Effector memory CD4-positive, alpha-beta T cell (primary cell): ENCODE results near the gene CFAP157.
"Not testable (repeated sequence)": the region's sequence is repeated elsewhere in the genome, so short reads cannot be mapped to it uniquely, and the experiment has no call there.

ENCODE experiments used
- DNase-seq, 3 donors: peaks; one replicate each; pipeline ENCODE4 v3.0.0-alpha.2; 2020
- H3K27ac ChIP-seq: 2 replicates; pipeline ENCODE4 v1.7.0; 2013; ENCODE audit warnings: mild to moderate bottlenecking, low read length, moderate library complexity; ENCODE audit not compliant: insufficient read depth, poor library complexity, severe bottlenecking
- H3K27me3 ChIP-seq: replicated peaks from 2 replicates; pipeline ENCODE4 v1.7.0; 2013; ENCODE audit warnings: mild to moderate bottlenecking, low read length; ENCODE audit not compliant: insufficient read depth, control insufficient read depth, poor library complexity, severe bottlenecking
- H3K36me3 ChIP-seq: 2 replicates; pipeline ENCODE4 v1.7.0; 2013; ENCODE audit warnings: mild to moderate bottlenecking, low read length, moderate library complexity; ENCODE audit not compliant: control insufficient read depth, insufficient read depth
- H3K4me1 ChIP-seq: 2 replicates; pipeline ENCODE4 v1.7.0; 2013; ENCODE audit warnings: low read length, mild to moderate bottlenecking; ENCODE audit not compliant: control insufficient read depth, insufficient read depth, poor library complexity, severe bottlenecking
- H3K4me3 ChIP-seq: 2 replicates; pipeline ENCODE4 v1.7.0; 2013; ENCODE audit warnings: low read length, low read depth, mild to moderate bottlenecking; ENCODE audit not compliant: insufficient read depth, poor library complexity, severe bottlenecking
- H3K9me3 ChIP-seq: 2 replicates; pipeline ENCODE4 v1.7.0; 2013; ENCODE audit warnings: mild to moderate bottlenecking, low read length, moderate library complexity; ENCODE audit not compliant: control insufficient read depth

The CFAP157 gene

GRCh38 chr9:127746959-127747569, 40.3 kb downstream of the CFAP157 start:
- no peaks in the 10 kb centered on the region for H3K27me3 ChIP-seq
- H3K36me3 ChIP-seq = peaks cover 78% of the 10 kb centered on the region
- H3K9me3 ChIP-seq = no peaks in the 10 kb centered on the region
- no peak overlapping the region for H3K4me3 ChIP-seq
- no peak overlapping the region for H3K27ac ChIP-seq
- no peak for DNase-seq
- no peaks in the 10 kb centered on the region for H3K4me1 ChIP-seq

GRCh38 chr9:127749090-127749787, 42.5 kb downstream of the CFAP157 start:
- Histone ChIP-seq H3K4me3 (no peak overlapping the region), H3K9me3 (no peaks in the 10 kb centered on the region), H3K36me3 (peaks cover 77% of the 10 kb centered on the region), H3K4me1 (no peaks in the 10 kb centered on the region), H3K27ac (no peak overlapping the region), H3K27me3 (no peaks in the 10 kb centered on the region)
- no peak for DNase-seq

GRCh38 chr9:127751269-127752054, 44.7 kb downstream of the CFAP157 start:
- Histone ChIP-seq H3K4me3 (no peak overlapping the region), H3K27me3 (no peaks in the 10 kb centered on the region), H3K27ac (no peak overlapping the region), H3K9me3 (no peaks in the 10 kb centered on the region), H3K36me3 (peaks cover 66% of the 10 kb centered on the region), H3K4me1 (no peaks in the 10 kb centered on the region)
- no peak for DNase-seq

- no peak overlapping the region for H3K4me3 ChIP-seq
- H3K9me3 ChIP-seq = no peaks in the 10 kb centered on the region
- H3K27me3 ChIP-seq = no peaks in the 10 kb centered on the region
- H3K4me1 ChIP-seq = no peaks in the 10 kb centered on the region
- no peak for DNase-seq
- peaks cover 55% of the 10 kb centered on the region for H3K36me3 ChIP-seq
- H3K27ac ChIP-seq = no peak overlapping the region
These were observed 46.4 kb downstream of the CFAP157 start for GRCh38 chr9:127753148-127753547.

GRCh38 chr9:127753622-127754021, 46.8 kb downstream of the CFAP157 start:
- Histone ChIP-seq H3K27me3 (no peaks in the 10 kb centered on the region), H3K27ac (no peak overlapping the region), H3K4me1 (no peaks in the 10 kb centered on the region), H3K9me3 (no peaks in the 10 kb centered on the region), H3K4me3 (no peak overlapping the region), H3K36me3 (peaks cover 55% of the 10 kb centered on the region)
- DNase-seq = no peak

GRCh38 chr9:127754099-127755060, 47.6 kb downstream of the CFAP157 start:
- Histone ChIP-seq H3K27me3 (no peaks in the 10 kb centered on the region), H3K4me1 (no peaks in the 10 kb centered on the region), H3K9me3 (no peaks in the 10 kb centered on the region), H3K4me3 (no peak overlapping the region), H3K27ac (no peak overlapping the region), H3K36me3 (peaks cover 50% of the 10 kb centered on the region)
- DNase-seq = no peak

GRCh38 chr9:127755061-127756060, 48.6 kb downstream of the CFAP157 start:
- peaks cover 47% of the 10 kb centered on the region for H3K36me3 ChIP-seq
- no peak overlapping the region for H3K4me3 ChIP-seq
- H3K27ac ChIP-seq = no peak overlapping the region

GRCh38 chr9:127756233-127756632, 49.4 kb downstream of the CFAP157 start:
- Histone ChIP-seq H3K27me3 (no peaks in the 10 kb centered on the region), H3K9me3 (no peaks in the 10 kb centered on the region), H3K36me3 (peaks cover 43% of the 10 kb centered on the region), H3K4me1 (no peaks in the 10 kb centered on the region), H3K4me3 (no peak overlapping the region), H3K27ac (no peak overlapping the region)
- DNase-seq = no peak

More at GRCh38 chr9:127755061-127756060, 48.6 kb downstream of the CFAP157 start:
- no peak for DNase-seq
- no peaks in the 10 kb centered on the region for H3K4me1 ChIP-seq
- no peaks in the 10 kb centered on the region for H3K27me3 ChIP-seq
- no peaks in the 10 kb centered on the region for H3K9me3 ChIP-seq

GRCh38 chr9:127756776-127757175, 50.0 kb downstream of the CFAP157 start:
- H3K4me3 ChIP-seq, H3K27me3 ChIP-seq, H3K9me3 ChIP-seq, H3K27ac ChIP-seq, DNase-seq, H3K4me1 ChIP-seq: not testable (repeated sequence)
- peaks cover 47% of the 10 kb centered on the region for H3K36me3 ChIP-seq
